ENCODE results near the gene CLEC20A. TPM values are rescaled to one million over a fixed set of nuclear protein-coding genes. Genes with fewer than 3 reads are reported as not detected.

CLEC20A gene
- total and polyA plus RNA-seq, 9 of the 15 experiments (the other 6 are each of a cell fraction or from before 2014, with no cell fraction given), result not detected

GRCh38 chr1:178461104-178461503, 35.7 kb downstream of the CLEC20A start:
- ATAC-seq, result no peak
- DNase-seq (ENCODE audit: extremely low read depth in 1 of 4, low spot score in 3 of 4), result no peak
- TF ChIP-seq PCBP2 (IDR thresholded peaks at IDR 0.05; ENCODE audit: low read depth, low read length, poor library complexity, severe bottlenecking), result no peak
- TF ChIP-seq THRA (IDR thresholded peaks at IDR 0.05), result no peak
- in situ Hi-C loops (cut with MboI) (no loop called here), intact Hi-C loops (cut with micrococcal nuclease) (no loop called here)
- Histone ChIP-seq H3K27me3 (ENCODE audit: control insufficient read depth in 2 of 2, insufficient read depth in 2 of 2, low read length in 2 of 2) (no peaks in the 10 kb centered on the region), H3K9me1 (ENCODE audit: control insufficient read depth, insufficient read depth, low read length) (no peaks in the 10 kb centered on the region), H3K4me1 (replicated peaks in 1 of 2; ENCODE audit: control insufficient read depth in 2 of 2, insufficient read depth in 2 of 2, low read length in 2 of 2) (no peaks in the 10 kb centered on the region), H3K27ac (ENCODE audit: extremely low read depth, low read depth, low read length) (no peak overlapping the region), H3K9me3 (replicated peaks; ENCODE audit: control insufficient read depth, insufficient read depth, low read depth, low read length) (no peaks in the 10 kb centered on the region), H3K4me3 (no peak overlapping the region), H3K9ac (ENCODE audit: insufficient read depth in 1 of 2, low read depth in 2 of 2, low read length in 2 of 2) (no peak overlapping the region), H3K4me2 (ENCODE audit: insufficient read depth, low read length) (no peak overlapping the region), H4K20me1 (replicated peaks; ENCODE audit: control insufficient read depth, insufficient read depth, low read length) (no peaks in the 10 kb centered on the region), H3K36me3 (ENCODE audit: control insufficient read depth, insufficient read depth, low read length) (no peaks in the 10 kb centered on the region), H2AFZ (ENCODE audit: low read depth, low read length) (no peak overlapping the region), H3K79me2 (ENCODE audit: control insufficient read depth, insufficient read depth, low read length) (no peaks in the 10 kb centered on the region)
- WGBS (ENCODE audit: insufficient coverage, low coverage, missing lambda C conversion rate), result 2% methylated on average over 2 of the region's 2 CpGs
- POLR2A ChIA-PET, result no interaction called here
- BruUV-seq (replicated peaks), result no TSS peak
- CTCF ChIA-PET (ENCODE audit: low intra/inter-chr PET ratio), result no interaction called here
- FAIRE-seq, result no peak

GRCh38 chr1:178458203-178458602, 38.6 kb downstream of the CLEC20A start:
- intact Hi-C loops (cut with micrococcal nuclease) (no loop called here), in situ Hi-C loops (cut with MboI) (no loop called here)
- Histone ChIP-seq H3K4me2 (ENCODE audit: insufficient read depth, low read length) (no peak overlapping the region), H3K27ac (ENCODE audit: extremely low read depth, low read depth, low read length) (no peak overlapping the region), H3K4me3 (no peak overlapping the region), H3K79me2 (ENCODE audit: control insufficient read depth, insufficient read depth, low read length) (no peaks in the 10 kb centered on the region), H3K36me3 (ENCODE audit: control insufficient read depth, insufficient read depth, low read length) (no peaks in the 10 kb centered on the region), H3K4me1 (replicated peaks in 1 of 2; ENCODE audit: control insufficient read depth in 2 of 2, insufficient read depth in 2 of 2, low read length in 2 of 2) (no peaks in the 10 kb centered on the region), H3K27me3 (ENCODE audit: control insufficient read depth in 2 of 2, insufficient read depth in 2 of 2, low read length in 2 of 2) (no peaks in the 10 kb centered on the region), H4K20me1 (replicated peaks; ENCODE audit: control insufficient read depth, insufficient read depth, low read length) (no peaks in the 10 kb centered on the region), H3K9me1 (ENCODE audit: control insufficient read depth, insufficient read depth, low read length) (no peaks in the 10 kb centered on the region), H3K9ac (ENCODE audit: insufficient read depth in 1 of 2, low read depth in 2 of 2, low read length in 2 of 2) (no peak overlapping the region), H2AFZ (ENCODE audit: low read depth, low read length) (no peak overlapping the region), H3K9me3 (replicated peaks; ENCODE audit: control insufficient read depth, insufficient read depth, low read depth, low read length) (no peaks in the 10 kb centered on the region)
- FAIRE-seq, result no peak
- POLR2A ChIA-PET, result interaction anchor here (0.8 kb wide), 1 partner anchor 17 kb away, joined by 3 read pairs; no protein-coding TSS in a partner anchor
- CTCF ChIA-PET (ENCODE audit: low intra/inter-chr PET ratio), result no interaction called here
- no TSS peak for BruUV-seq (replicated peaks)
- no peak; the same call in 2 of the 3 replicates for ATAC-seq
- no peak for DNase-seq (ENCODE audit: extremely low read depth in 1 of 4, low spot score in 3 of 4)
- 2% methylated on average over 12 of the region's 12 CpGs for WGBS (ENCODE audit: insufficient coverage, low coverage, missing lambda C conversion rate)
- TF ChIP-seq RAD51 (IDR thresholded peaks at IDR 0.05; ENCODE audit: borderline replicate concordance, low read depth), result no peak
- TF ChIP-seq YY1 (IDR thresholded peaks at IDR 0.05; ENCODE audit: borderline replicate concordance in 1 of 3, control insufficient read depth in 1 of 3, extremely low read depth in 1 of 3, insufficient read depth in 3 of 3, insufficient read length in 1 of 3, insufficient replicate concordance in 2 of 3, low read depth in 1 of 3, low read length in 2 of 3), result no peak
- TF ChIP-seq FOS (IDR thresholded peaks at IDR 0.05; ENCODE audit: extremely low read depth, insufficient read length), result no peak
- TF ChIP-seq ZNF589 (CRISPR knock-in tag; IDR thresholded peaks at IDR 0.05; ENCODE audit: low read depth), result no peak
- TF ChIP-seq ZNF41 (CRISPR knock-in tag; conservative IDR thresholded peaks at IDR 0.05), result no peak
- no peak for TF ChIP-seq THAP7 (CRISPR knock-in tag; IDR thresholded peaks at IDR 0.05)
- no peak for TF ChIP-seq JUND (IDR thresholded peaks at IDR 0.05; ENCODE audit: borderline replicate concordance, low read depth, low read length)
- TF ChIP-seq JUND (tag; IDR thresholded peaks at IDR 0.05; ENCODE audit: borderline replicate concordance, low read depth, low read length), result no peak
- no peak for TF ChIP-seq MNT (conservative IDR thresholded peaks at IDR 0.05)
- no peak for TF ChIP-seq MYNN (IDR thresholded peaks at IDR 0.05)
- no peak for TF ChIP-seq MYNN (CRISPR knock-in tag; IDR thresholded peaks at IDR 0.05)

Measured in K562 (cell line).